Mucosa of gallbladder (tissue), 1 donor: Measurements from ENCODE around the gene IQSEC1. TPM values are rescaled to one million over a fixed set of nuclear protein-coding genes. Genes with fewer than 3 reads are reported as not detected.

Source experiments
- DNase-seq: peaks from one replicate; pipeline ENCODE4 v3.0.0-alpha.2; 2020; ENCODE audit warnings: low spot score
- total RNA-seq: library from RNA; stranded (reverse); gene quantifications from one replicate; pipeline ENCODE4 v1.2.1, GENCODE V29; 2021
- donor health status: DM: no; HTN: no; CAD: no.

Gene IQSEC1
- total RNA-seq, 1 donor from 2014 or later, result 49.8 TPM

DNA sequence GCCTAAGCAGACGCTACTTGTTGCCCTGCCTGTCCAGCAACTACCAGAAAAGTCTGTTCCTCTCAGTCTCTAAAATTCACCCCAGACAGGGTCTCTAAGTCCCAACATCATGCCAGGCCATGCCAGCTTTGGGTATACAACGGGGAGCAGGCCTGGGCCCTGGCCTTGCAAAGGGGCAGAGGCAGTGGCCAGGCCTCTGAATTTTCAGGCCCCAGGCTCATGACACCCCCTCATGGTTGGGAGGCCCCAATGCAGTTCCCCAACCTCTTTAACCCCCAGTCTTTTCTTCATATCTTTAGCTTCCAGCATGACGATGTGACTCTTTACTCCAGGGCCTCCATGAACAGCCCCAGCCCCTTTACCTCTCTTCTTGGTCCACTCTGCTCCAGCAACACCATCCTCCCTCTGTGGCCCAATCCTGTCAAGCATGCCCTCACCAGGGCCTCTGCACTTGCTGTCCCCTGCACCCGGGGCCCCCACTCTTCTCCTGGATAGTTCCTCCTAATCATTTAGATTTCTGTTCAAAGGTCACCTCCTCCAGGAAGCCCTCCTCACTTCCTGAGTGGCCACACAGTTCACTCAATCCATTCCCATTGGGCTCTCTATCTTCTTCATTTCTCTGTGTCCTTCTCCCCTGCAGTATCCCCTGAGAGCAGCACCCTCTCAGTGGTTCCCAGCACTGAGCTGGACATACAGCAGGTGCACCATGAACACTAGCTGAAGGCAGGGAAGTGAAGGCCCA, 4.8 kb downstream of the IQSEC1 start:
- DNase-seq, result no peak

- no peak for DNase-seq
These were observed 5.5 kb downstream of the IQSEC1 start for GRCh38 chr3:13067778-13068177.

GRCh38 chr3:13066834-13067233, 6.4 kb downstream of the IQSEC1 start:
- no peak for DNase-seq

DNA sequence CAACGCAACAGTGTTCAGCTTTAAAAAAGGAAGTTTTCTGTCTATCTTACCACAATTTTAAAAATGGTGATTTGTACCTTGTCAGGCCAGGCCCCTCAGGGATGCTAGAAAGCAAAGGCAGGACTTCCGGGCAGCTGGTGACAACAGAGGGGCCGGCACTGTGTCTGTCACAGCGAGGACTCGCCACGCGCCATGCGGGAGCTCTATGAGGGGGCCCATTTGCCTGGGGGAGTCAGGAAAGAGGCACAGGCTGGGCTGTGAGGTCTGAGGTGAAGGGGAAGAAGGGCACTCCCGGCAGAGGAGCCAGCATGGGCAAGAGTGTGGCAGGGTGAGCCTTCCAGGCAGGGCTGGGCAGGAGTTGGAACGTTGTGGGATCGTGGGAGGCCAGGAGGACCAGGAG, 7.0 kb downstream of the IQSEC1 start:
- DNase-seq, result no peak

DNA sequence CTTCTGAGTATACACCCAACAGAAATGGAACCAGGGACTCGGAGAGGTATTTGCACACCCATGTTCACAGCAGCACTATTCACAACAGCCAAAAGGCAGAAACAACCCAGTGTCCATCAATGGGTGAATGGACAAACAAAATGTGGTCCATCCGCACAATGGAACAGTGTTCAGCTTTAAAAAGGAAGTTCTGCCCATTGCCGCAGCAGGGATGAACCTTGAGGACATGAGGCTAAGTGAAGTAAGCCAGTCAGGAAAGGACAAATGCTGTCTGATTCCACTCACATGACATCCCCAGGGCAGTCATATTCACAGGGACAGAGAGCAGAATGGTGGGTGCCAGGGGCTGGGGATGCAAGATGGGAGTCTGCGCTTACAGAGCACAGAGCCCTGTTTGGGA, 7.5 kb downstream of the IQSEC1 start:
- no peak for DNase-seq

- no peak for DNase-seq
These were observed 8.3 kb downstream of the IQSEC1 start for GRCh38 chr3:13064964-13065363.

- no peak for DNase-seq
These were observed 8.9 kb downstream of the IQSEC1 start for GRCh38 chr3:13064159-13064868.

DNA sequence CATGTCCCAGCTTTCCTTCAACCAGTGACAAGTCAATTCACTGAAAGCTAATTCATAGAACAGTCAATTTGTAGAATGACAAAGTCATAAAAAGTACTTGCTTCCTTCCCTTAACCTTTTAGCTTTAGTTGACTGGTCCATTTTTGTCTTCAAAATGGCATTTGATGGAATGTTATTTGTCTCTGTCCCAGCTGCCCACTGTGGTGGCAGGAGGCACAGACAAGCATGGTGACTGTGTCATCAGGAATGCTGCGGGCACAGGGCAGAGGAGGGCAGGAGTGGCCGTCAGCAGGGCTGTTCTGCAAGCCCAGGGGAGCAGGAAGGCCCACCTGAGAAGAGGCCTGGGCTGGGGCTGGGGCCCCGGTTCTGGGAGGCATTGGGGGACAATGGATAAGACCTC, 10.0 kb downstream of the IQSEC1 start:
- no peak for DNase-seq

- no peak for DNase-seq
These were observed 10.6 kb downstream of the IQSEC1 start for GRCh38 chr3:13062647-13063046.

- DNase-seq, result no peak
These were observed 12.8 kb downstream of the IQSEC1 start for GRCh38 chr3:13060341-13060910.

DNA sequence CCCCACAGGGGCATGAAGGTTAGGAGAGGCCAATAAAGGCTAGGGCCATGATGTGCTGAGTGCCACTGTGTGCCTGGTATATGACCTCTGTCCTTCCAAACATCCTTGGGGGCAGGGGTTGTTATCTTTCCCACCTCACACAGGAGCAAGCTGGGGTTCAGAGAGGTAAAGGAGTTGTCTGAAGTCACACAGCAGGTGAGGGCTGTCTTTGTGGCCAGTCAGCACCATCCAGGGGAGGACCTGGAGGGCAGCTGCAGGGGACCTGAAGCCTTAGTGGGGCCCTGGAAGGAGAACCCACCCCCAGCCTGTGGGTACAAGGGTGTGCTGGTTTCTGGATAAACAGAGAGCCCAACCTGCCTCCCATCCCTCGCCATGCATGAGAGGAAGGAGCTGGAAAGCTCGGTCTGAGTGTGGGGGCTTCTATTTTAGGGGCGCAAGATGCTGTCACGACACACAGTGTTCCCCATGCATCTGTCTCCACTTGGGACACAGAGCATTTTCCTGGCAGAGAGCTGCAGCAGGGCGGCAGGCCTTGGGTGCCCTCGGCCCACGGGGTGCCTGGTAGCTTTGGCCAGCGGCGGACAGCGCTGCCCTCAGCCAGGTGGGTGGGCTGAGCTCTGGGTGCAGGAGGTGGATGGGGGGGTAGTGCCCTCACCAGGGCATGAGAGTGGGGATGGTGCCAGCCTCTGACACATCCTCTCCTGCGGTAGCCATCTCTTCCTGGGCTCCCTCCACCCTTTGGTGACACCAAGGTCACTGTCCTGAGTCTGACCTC, 14.7 kb downstream of the IQSEC1 start:
- no peak for DNase-seq

DNA sequence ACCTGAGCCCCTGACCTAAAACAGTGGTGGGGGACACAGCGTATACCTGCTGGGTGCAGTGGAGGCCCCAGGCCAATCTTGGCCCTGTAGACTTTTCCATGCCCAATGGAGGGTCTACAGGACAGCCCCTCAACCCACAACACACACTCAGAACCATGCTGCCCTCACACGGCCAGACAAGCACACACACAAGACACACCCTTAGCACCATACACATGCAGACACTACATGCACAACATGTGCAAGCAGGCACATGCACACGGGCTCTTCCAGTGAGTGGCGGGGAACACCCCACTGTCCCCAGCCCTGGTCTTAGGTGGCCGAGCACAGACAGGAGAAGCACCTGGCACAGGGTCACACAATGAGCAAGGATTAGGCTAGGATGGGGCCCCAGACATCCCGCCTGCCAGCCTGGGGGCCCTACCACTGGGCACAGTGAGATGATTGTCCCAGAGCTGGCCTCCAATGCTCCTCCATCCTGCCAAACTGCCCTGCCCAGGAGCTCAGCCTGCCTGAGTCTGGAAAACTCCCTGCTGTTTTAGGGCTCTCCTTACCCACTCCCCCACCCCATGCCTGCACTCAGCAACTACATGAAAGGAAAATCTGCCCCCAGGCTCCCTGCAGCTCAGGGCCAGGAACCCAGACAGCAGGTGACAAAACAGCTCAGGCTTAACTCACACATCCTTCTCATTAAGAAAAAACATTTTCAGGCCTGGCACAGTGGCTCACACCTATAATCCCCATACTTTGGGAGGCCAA, 15.8 kb downstream of the IQSEC1 start:
- DNase-seq, result no peak

GRCh38 chr3:13055634-13056033, 17.6 kb downstream of the IQSEC1 start:
- no peak for DNase-seq

DNA sequence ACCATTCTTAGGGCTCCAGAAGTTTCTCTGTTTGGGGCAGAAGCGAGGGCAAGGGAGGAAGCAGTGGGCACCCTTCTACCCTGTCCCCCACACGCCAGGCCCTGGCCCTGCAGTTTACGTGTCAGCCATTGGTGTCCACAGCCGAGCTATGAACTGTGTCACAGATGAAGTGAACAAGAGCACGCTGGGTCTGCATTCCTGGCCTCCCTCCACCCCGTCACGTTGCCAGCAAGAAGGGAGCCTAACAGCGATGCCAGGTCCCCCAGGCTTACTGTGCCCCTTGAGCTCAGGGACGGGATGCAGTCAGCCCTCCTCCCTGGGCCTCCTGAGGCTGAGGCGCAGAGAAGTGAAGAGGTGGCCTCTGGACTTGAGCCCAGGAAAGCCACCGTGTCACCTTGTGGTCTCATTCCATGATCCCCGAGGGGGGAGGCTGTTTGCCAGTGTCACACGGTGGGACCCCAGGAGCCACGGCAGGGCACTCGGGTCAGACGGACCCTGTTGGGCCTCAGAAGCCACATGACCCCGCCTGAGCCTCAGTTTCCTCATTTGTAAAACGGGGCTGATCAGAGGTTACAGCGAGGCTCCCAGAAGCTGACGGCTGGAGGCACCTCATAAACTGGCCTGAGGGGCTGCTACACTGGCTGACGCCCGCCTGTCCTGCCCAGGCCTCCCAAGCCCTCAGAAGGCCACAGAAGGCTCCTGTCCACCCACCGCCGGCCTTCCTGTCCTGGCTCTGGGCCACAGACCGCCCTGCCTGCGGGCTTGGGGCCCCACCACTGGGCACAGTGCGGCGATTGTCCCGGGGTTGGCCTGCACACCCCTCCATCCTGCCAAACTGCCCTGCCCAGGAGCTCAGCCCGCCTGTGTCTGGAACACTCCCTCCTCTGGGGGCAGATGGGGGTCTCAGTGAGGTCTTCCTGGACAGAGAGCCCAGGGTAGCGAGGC, 18.6 kb downstream of the IQSEC1 start:
- DNase-seq, result no peak

- no peak for DNase-seq
These were observed 19.3 kb downstream of the IQSEC1 start for GRCh38 chr3:13053893-13054292.

GRCh38 chr3:13053420-13053819, 19.8 kb downstream of the IQSEC1 start:
- no peak for DNase-seq

GRCh38 chr3:13052191-13052820, 20.9 kb downstream of the IQSEC1 start:
- DNase-seq, result no peak

GRCh38 chr3:13051581-13051980, 21.6 kb downstream of the IQSEC1 start:
- DNase-seq, result no peak

DNA sequence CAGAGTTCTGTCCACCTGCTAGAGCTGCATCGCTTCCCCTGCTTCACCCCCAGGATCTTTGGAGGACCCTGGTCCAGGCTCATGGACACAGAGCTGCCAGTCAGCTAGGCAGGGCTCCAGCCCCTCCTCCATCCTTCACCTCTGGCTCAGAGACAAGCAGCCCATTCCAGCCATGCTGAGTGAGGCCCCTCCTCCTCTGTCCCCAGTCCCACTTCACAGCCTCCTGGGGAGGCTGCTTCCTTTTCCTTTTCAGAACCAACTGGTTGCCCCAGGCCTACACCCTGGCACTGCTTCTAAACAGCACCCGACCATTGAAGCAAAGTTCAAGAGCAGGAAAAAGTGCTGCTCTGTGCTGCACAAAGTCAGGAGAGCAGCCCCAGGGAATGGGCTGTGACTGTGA, 22.2 kb downstream of the IQSEC1 start:
- no peak for DNase-seq

- no peak for DNase-seq
These were observed 22.8 kb downstream of the IQSEC1 start for GRCh38 chr3:13050446-13050845.
